Spinal cord (tissue), 10 donors: ENCODE results near the gene FITM2. TPM values are rescaled to one million over a fixed set of nuclear protein-coding genes. Genes with fewer than 3 reads are reported as not detected.

Experiments used
- DNase-seq, 6 donors: peaks; one replicate each; pipeline versions ENCODE4 v3.0.0 to v3.0.0-alpha.2; 2013 to 2015; ENCODE audit warnings: low spot score in 6 of 6, low read depth in 4 of 6
- H3K27ac ChIP-seq: one replicate; pipeline ENCODE4 v1.5.1; 2013; ENCODE audit warnings: low read depth, low read length, control low read depth
- H3K27me3 ChIP-seq: one replicate; pipeline ENCODE4 v1.6.1; 2013; ENCODE audit warnings: low read length; ENCODE audit not compliant: control insufficient read depth, insufficient read depth
- H3K36me3 ChIP-seq: one replicate; pipeline ENCODE4 v1.6.1; 2013; ENCODE audit warnings: low read length; ENCODE audit not compliant: control insufficient read depth, insufficient read depth
- H3K4me1 ChIP-seq: one replicate; pipeline ENCODE4 v1.6.1; 2013; ENCODE audit warnings: low read length; ENCODE audit not compliant: control insufficient read depth, insufficient read depth
- H3K4me3 ChIP-seq: one replicate; pipeline ENCODE4 v1.5.1; 2013; ENCODE audit warnings: low read depth, low read length, control low read depth
- H3K9me3 ChIP-seq: one replicate; pipeline ENCODE4 v1.6.1; 2013; ENCODE audit warnings: low read length; ENCODE audit not compliant: control insufficient read depth, insufficient read depth
- WGBS: methylation state at CpG from one replicate; pipeline ENCODE4 v1.1.5; 2013; ENCODE audit warnings: missing lambda C conversion rate; ENCODE audit not compliant: insufficient coverage; 5-methylcytosine and 5-hydroxymethylcytosine counted together
- long read RNA-seq, 4 donors: transcript quantifications; one replicate each; lab custom pipeline, GENCODE V29; 2026
- polyA plus RNA-seq, 2 donors: library from polyadenylated mRNA; unstranded; fragments of 120-200 nt; gene quantifications; one replicate each; pipeline ENCODE4 v1.2.1, GENCODE V29; 2013; ENCODE audit not compliant: insufficient read length in 2 of 2
- total RNA-seq, 2 donors: library from RNA; depleted of rRNA in 1 of 2; stranded (reverse); fragments of 120-200 nt in 1 of 2; fragments of >200 nt in 1 of 2; gene quantifications; one replicate each; pipeline versions ENCODE4 v1.2.3 to v1.2.4, GENCODE V29; 2013 to 2014
- donor health status: healthy.

FITM2 gene, protein sequence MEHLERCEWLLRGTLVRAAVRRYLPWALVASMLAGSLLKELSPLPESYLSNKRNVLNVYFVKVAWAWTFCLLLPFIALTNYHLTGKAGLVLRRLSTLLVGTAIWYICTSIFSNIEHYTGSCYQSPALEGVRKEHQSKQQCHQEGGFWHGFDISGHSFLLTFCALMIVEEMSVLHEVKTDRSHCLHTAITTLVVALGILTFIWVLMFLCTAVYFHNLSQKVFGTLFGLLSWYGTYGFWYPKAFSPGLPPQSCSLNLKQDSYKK
- total RNA-seq (10 to 100 TPM; 12.5 to 16.5 TPM), polyA plus RNA-seq (10 to 100 TPM; 14.1 to 14.2 TPM)
- long read RNA-seq, donor 1: 0 reads
- long read RNA-seq, donor 2, full-length matches to known transcripts: 1 of 1 reads
- long read RNA-seq, donor 2, partial matches to known transcripts: 0 of 1 reads
- long read RNA-seq, donor 2, other reads (novel, unspliced or antisense): 0 of 1 reads
- long read RNA-seq, donor 3, full-length matches to known transcripts: 4 of 4 reads
- long read RNA-seq, donor 3, partial matches to known transcripts: 0 of 4 reads
- long read RNA-seq, donor 3, other reads (novel, unspliced or antisense): 0 of 4 reads
- long read RNA-seq, donor 4: 0 reads

- peak within 1 kb of the TSS; percentile 82 for H3K4me3 ChIP-seq
- H3K4me1 ChIP-seq: peaks cover 17% of the 10 kb centered on the region
- H3K27me3 ChIP-seq: no peaks in the 10 kb centered on the region
- no peaks in the 10 kb centered on the region for H3K9me3 ChIP-seq
- peaks cover 6% of the 10 kb centered on the region for H3K36me3 ChIP-seq
- H3K27ac ChIP-seq: peak within 1 kb of the TSS; percentile 29
- WGBS: 1% methylated on average over 69 of the region's 70 CpGs
- peak; percentile 90 to 99 (median 96) for DNase-seq
These were observed at the start of gene FITM2 for GRCh38 chr20:44310664-44311639. TSS of gene FITM2 (minus strand) at chr20:44311202. CDS start at chr20:44311148, 54 bp downstream.

DNA sequence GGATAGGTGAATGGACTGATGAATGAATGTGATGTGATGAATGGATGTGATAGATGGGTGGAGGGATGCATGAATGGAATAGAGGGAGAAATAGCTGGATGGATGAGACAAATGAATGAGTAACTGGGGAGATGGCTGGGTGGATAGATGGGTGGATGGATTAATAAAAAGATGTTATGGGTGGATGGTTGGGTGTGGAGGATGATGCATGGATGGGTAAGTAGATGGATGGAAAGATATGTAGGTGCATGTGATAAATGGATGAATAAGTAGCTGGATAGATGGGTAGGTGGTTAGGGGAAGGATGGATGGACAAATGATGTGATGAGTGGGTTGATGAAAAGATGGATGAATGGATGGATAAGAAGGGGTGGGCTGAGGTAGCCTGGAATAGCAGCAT, 49.2 kb upstream of the FITM2 start:
- Histone ChIP-seq H3K4me3 (no peak overlapping the region), H3K27ac (no peak overlapping the region), H3K4me1 (no peaks in the 10 kb centered on the region), H3K9me3 (no peaks in the 10 kb centered on the region), H3K27me3 (no peaks in the 10 kb centered on the region), H3K36me3 (no peaks in the 10 kb centered on the region)
- DNase-seq: no peak

DNA sequence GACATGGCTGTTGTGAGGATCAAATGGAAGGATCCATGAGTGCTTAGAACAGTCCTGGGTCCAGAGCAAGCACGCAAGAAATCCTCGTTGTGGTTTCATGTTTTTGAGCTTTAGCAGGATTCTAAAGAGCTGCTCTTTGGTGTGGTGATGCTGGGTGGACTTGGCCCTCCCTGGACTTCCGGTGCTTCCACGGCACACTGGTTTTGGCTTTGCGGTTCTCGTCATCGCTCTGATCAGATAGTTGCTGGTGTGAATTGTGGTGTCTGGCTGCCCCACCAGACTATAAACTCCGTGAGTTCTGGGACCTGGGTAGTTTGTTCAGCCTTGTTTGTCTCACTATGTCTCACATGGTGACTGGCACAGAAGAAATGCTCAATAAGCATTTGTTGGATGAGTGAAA, 47.8 kb upstream of the FITM2 start:
- H3K9me3 ChIP-seq: no peaks in the 10 kb centered on the region
- H3K36me3 ChIP-seq: no peaks in the 10 kb centered on the region
- WGBS: 90% methylated on average over 6 of the region's 8 CpGs
- H3K4me1 ChIP-seq: no peaks in the 10 kb centered on the region
- H3K27ac ChIP-seq: no peak overlapping the region
- H3K4me3 ChIP-seq: no peak overlapping the region
- no peaks in the 10 kb centered on the region for H3K27me3 ChIP-seq
- no peak for DNase-seq

DNA sequence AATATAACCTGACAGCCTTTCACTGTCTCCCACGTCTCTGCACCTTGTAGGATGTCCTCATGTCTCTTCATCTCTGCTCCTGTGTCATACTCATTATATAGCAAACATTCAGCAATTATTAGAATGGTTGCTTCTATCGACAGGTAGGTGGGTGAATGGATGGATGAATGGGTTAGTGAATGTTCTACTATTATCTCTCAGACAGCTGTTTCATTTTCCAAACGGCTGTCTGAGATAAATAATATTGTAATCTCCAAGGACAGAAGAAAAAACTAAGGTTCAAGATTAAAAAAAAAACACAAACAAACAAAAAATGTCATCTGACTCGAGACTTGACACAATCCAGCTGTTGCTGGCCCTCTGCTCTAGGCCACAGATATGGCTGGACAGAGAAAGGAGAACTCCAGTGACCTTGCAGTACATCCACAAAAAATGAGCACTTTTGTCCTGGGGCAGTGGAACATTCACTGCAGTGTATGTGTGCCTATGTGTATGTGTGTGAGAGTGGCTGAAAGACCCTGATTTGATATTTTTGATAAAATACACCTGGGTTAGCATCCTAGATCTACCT, 46.6 kb upstream of the FITM2 start:
- 80% methylated on average over 1 of the region's 4 CpGs for WGBS
- no peak for DNase-seq
- Histone ChIP-seq H3K27me3 (no peaks in the 10 kb centered on the region), H3K36me3 (no peaks in the 10 kb centered on the region), H3K27ac (no peak overlapping the region), H3K4me1 (no peaks in the 10 kb centered on the region), H3K9me3 (no peaks in the 10 kb centered on the region), H3K4me3 (no peak overlapping the region)

DNA sequence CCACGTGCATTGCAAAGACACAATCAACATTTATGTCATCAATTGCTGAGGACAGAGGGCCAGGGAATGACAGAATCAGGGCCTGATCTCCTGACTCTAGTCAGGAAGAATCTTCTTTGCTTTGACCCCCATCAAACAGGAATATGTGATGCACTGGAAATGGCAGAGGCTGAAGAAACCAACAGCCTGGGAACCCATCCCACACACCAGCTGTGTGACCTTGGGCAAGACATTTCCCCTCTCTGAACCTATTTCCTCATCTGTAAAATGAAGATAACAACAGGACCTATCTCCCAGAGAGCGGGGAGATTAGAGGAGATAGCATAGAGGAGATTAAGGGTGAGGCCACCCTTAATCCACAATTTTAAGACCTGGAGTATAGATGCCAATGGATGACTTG, 46.0 kb upstream of the FITM2 start:
- H3K9me3 ChIP-seq: no peaks in the 10 kb centered on the region
- no peak overlapping the region for H3K4me3 ChIP-seq
- WGBS: no CpG with 5 or more reads among the region's 2 CpGs
- H3K27me3 ChIP-seq: no peaks in the 10 kb centered on the region
- no peak overlapping the region for H3K27ac ChIP-seq
- H3K4me1 ChIP-seq: no peaks in the 10 kb centered on the region
- no peak for DNase-seq
- no peaks in the 10 kb centered on the region for H3K36me3 ChIP-seq

DNA sequence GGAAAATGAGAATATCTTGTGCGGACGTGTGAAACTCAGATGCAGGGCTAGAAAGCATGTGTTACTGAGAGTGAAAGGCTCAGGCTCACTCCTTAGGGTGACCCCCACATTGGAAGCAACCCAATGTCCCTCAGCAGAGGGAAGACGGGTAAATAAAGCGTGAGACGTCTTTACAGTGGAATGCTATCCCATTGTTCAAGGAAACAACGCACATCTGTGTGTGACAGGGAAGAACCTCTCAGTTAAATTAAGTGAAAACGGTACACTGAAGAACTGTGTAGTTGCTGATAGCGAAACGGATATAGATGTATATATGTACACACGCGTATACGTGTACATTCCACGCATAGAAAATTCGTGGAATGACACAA, 45.3 kb upstream of the FITM2 start:
- 70% methylated on average over 14 of the region's 14 CpGs for WGBS
- Histone ChIP-seq H3K36me3 (no peaks in the 10 kb centered on the region), H3K9me3 (no peaks in the 10 kb centered on the region), H3K4me1 (no peaks in the 10 kb centered on the region), H3K27me3 (no peaks in the 10 kb centered on the region), H3K4me3 (no peak overlapping the region), H3K27ac (no peak overlapping the region)
- no peak for DNase-seq

DNA sequence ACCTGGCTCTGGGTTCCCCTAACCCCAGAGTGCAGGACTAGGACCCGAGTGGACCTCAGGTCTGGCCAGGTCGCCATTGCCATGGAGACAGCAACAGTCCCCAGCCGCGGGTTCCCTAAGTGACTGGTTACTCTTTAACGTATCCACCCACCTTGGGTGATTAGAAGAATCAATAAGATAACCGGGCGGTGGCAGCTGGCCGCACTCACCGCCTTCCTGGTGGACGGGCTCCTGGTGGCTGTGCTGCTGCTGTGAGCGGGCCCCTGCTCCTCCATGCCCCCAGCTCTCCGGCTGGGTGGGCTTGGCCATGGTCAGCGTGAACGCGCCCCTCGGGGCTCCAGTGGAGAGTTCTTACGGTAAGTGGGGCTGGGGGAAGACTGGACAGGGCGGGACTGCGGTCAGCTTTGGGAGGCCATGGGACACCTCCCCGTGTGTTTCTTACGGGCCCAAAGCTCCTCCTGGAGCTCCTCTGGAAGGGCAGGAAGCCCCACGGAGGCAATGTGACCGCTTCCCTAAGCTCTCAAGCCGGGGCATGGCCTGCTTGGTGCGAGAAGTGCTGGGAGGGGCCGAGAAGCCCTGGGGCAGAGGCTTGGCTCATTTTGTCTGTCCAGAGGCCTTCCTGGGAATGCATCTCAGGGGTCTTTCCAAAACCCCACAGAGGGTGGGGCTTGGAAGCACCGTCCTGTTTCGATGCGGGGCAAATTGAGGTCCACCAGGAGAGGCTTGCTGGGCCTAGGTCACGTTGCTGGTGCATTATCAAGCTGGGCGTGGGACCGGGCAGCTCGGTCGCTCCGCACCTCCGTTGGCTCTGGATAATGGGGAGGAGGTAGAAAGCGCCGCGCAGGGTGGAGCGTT, 44.7 kb upstream of the FITM2 start, which contains the start of gene HNF4A:
Gene HNF4A, plus strand, starts transcription at position 202 of the 855 bp plus-strand sequence. Its CDS starts 106 bp downstream, at position 308.
- 86% methylated on average over 34 of the region's 40 CpGs for WGBS
- DNase-seq: no peak
- Histone ChIP-seq H3K4me1 (no peaks in the 10 kb centered on the region), H3K4me3 (no peak within 1 kb of the TSS), H3K27me3 (no peaks in the 10 kb centered on the region), H3K9me3 (no peaks in the 10 kb centered on the region), H3K36me3 (no peaks in the 10 kb centered on the region), H3K27ac (no peak within 1 kb of the TSS)

GRCh38 chr20:44354979-44355497, 44.0 kb upstream of the FITM2 start:
- H3K9me3 ChIP-seq: no peaks in the 10 kb centered on the region
- WGBS: 93% methylated on average over 3 of the region's 6 CpGs
- no peak overlapping the region for H3K4me3 ChIP-seq

More at GRCh38 chr20:44354979-44355497, 44.0 kb upstream of the FITM2 start:
- Histone ChIP-seq H3K36me3 (no peaks in the 10 kb centered on the region), H3K27ac (no peak overlapping the region), H3K27me3 (no peaks in the 10 kb centered on the region), H3K4me1 (no peaks in the 10 kb centered on the region)
- DNase-seq: no peak
